GOT3 (cell line): ENCODE measurements around the gene CNTNAP2.

ENCODE experiments used
- DNase-seq: peaks from one replicate; lab custom pipeline; 2025; ENCODE audit warnings: mixed read lengths; lab: John Stamatoyannopoulos, UW

The CNTNAP2 gene

DNA sequence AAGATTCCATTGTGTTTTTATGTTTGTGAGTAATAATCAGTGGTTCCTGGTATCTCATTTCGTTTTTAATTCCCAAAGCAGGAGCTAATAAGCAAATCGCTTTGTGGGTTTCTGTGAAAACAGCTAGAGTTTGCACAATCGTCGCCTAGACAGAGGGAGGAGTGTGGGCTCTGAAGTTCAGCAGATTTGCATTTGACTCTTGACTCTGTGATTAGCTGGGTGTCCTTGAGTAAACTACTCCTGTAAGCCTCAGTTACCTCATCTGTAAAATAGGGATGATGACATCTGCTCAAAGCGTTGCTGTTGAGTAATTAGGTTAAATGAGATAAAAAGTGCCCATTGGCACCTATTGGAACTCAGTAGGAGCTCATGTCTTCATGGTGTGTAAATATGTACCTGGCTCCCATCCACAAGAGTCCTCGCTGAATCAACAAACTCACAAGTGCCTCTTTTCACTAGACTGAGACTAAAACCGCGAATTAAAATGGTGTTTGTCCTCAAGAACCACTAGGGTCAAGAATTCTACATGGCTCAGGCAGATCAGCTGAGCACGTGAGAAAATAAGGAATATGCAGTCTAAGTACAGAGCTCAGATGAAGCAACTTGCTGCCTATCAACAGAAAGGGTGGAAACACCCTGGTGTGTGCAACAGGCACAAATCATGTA lies 2088.2 kb downstream of the CNTNAP2 start:
- DNase-seq, result no peak

DNA sequence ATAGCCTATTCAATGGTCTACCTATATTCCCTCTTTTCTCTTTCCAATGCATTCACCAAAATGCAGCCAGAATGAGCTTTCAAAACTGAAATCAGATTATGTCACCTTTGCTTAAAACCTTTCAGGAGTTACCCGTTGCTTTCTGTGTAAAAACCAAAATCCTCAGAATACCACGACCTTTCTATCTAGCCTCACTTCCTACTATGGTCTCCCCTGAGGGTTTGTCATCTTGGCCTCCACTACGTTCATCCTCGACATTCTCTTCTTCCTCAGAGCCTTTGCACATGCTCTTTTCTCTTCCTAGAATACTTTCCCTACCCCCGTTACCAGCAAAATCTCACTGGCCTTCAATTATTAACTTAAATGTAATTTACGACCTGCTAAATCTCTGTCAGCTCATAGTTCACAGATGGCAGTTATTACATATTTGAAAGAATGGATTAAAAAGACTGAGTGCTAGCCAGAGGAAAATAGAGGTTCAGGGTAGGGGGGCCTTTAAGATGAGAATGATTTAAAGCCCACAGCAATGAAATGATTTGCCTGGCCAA lies 2093.1 kb downstream of the CNTNAP2 start:
- DNase-seq, result no peak

DNA sequence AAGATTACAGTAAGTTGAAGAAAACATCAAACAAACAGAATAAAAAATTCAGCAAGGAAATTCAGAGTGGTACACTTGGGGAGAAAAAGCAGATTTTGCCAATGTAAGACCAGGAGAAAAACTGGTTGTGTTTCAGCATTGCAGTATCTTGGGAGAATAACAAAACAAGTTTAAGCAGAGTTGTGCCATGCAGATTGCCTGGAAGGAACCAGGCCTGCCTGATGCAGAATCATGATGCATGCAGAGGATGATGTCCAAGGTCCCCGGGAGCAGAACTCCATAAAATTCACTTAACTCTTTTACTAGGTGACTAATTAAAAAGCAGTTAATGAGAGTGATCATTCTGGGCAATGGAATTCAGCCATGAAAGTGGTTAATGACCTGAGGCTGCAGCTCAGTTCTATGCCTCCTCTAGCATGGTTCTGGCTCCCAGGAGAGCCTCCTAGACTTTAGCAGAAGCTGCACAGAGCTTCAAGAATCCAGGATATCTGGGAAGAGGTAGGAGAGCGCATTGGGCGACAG lies 2094.3 kb downstream of the CNTNAP2 start:
- no peak for DNase-seq

DNA sequence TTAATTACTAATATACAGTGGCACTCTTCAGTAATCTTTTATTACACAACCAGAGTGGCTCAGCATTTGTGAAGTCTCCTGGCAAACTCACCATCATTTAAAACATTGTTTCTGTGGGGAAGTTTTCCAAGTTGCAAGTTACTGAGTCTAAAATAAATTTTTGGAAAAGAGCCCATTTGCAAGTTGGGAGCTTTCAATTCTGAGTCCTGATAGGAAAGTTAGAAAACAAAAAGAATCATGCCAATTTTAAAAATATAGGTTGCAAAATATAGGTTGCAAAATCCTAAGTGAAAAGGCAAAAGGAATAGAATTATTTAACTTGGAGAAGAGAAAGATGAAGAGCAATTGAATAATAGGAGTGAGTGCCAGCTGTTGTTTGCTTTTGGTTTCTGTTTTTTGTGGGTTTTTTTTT lies 2095.1 kb downstream of the CNTNAP2 start:
- DNase-seq, result no peak

DNA sequence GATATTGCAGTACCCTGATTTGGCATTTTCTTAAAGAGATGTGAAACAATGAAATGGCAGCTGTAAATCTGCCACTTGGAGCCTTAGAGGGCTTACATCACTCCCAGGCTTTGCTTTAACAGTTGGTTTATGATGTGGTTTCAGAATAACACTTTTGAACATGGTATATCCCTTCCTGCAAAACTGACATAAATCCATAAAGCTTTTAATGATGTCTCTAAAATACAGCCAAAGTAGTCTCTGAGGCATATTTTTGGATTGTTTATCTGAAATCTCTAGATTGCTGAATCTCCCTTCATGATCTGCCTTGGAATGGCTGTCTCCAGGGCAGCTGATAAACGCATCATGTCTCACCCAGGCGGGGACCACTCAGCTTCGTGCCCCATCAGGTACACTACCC lies 2096.1 kb downstream of the CNTNAP2 start:
- no peak for DNase-seq

DNA sequence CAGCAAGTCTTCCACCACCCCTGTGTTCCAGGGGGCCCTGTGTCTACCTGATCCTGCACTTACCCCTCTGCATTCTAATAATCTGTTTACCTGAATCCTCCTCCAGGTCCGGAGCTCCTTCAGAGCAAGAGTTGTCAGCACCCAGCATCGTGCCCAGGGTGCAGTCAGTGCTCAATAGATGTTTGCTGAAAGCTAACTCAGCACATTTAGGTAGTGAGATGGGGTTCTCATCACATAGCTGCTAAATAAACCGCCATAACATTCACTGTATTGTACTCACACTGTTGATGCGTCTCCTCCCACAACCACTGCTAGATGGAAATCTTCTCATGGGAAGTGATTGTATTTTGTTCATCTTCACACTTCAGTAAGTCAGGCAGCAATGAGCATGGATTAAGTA lies 2097.5 kb downstream of the CNTNAP2 start:
- DNase-seq, result no peak

DNA sequence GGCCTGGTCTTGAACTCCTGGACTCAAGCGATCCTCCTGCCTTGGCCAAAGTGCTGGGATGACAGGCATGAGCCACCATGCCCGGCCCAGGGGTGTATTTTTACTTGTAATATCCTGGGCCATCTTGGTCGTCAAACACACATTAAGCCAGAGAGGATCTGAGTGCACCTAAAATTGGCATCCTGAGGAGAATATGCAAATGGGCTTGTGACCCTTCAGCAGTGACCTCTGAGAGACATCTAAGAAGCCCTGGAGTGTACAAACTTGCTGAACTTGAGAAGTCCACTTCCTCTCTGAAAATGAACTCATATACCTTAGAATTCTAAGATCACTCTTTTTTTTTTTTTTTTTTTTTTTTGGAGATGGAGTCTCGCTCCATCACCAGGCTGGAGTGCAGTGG lies 2102.0 kb downstream of the CNTNAP2 start:
- DNase-seq, result no peak

DNA sequence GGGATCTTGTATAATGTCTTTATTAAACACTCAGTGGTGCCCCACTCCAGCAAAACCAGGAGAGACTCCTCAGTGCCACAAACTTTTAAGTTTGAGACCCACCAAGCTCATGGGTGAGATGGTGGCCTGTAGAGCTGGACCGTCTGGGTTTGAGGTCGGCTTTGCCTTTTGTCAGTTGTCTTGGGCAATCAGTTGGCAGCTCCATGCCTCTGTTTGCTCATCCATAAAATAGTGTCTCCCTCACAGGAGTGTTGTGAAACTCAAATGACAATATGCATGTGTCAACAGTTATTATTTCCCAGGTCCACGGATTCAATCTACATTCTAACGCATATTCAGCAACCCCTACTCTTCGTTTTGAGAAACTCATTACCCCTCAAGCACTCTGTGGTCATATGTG lies 2106.1 kb downstream of the CNTNAP2 start:
- no peak for DNase-seq

DNA sequence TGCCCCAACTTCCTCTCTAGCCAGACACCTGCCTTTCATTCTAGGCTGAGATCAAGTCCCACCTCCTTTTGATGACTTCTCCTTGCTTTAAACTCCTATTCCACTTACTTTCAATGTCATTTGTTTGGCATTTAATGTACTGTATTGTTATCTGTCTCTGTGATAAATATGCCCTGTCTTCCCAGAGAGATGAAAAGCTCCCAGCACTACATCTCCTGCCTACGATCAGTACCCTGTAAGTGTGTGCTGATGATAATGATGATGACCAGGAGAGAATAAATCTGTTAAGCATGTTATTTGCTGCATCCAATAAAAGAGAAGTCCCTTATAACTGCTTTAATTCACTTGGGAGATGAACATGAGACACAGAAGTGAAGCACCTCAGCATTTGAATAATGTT lies 2106.6 kb downstream of the CNTNAP2 start:
- no peak for DNase-seq

DNA sequence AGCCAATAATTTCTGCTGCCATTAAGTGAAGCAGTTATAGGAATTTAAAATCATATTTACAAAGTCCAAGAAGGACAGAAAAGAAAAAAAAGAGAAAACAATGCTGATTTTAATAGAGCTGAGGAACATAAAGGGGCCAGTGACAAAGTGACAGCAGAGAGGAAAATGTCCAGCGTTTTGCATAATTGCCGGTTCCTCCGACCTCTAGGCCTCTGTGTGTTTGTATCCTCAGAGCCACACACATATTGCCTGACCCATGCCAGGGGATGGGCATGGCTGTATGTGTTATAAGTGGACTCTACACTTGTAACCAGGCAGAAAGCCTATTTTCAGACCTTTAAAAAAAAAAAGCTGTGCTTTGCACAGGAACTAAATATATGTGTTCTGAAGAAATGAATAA lies 2107.1 kb downstream of the CNTNAP2 start:
- no peak for DNase-seq

DNA sequence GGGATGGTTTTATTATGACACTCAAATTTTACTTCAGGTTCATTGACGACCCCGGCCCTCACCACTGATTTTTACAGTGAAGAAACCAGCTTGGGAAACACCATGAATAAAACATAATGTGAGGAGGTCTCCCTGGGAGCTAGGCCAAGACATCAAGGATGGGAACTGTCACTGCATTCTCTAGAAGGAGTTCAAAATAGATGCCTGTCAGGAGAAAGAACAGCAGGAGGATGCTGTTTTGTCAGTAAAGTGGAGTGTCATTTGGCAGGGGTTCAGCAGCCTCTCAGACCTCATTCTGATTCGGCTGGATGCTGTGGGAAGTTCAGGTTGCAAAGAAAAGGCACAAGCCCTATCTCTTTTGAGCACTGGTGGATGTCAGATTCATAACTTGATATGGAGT lies 2113.7 kb downstream of the CNTNAP2 start:
- no peak for DNase-seq

DNA sequence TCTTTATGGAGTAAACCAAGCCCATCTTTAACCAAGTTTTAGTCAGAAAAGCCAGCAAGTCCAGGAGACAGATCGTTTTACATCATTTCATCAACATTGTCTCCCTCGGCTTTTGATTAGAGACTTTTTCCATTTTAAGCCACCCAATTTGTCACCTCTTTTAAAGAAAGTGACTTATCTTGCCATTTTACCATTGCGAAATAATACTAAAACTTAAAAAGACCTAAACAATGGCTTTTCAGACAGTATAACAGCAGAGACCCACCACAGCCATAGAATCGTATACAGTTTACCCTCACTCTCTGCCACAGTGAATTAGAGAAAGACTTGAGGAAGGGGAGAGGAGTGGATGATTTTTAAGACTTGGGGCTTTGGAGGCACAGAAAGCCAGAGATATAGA lies 2114.3 kb downstream of the CNTNAP2 start:
- DNase-seq, result no peak

DNA sequence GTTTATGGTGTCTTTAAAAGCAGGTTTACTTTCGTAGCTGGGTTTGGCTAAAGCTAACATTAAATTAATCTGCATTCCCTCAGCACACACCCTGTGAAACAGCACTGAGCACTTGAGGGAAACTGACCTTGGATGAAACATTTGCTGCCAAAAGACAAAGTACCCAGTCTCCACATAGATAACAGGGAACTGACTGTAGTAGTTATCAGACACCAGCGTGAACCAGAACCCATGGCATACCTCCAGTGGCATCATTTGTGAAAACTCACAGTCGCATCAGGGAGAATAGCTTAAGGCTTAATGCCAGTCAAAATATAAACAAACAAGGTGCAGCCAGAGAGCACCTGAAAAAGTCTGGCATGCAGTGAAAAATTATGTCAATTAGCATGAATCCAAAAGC lies 2116.2 kb downstream of the CNTNAP2 start:
- DNase-seq, result no peak

DNA sequence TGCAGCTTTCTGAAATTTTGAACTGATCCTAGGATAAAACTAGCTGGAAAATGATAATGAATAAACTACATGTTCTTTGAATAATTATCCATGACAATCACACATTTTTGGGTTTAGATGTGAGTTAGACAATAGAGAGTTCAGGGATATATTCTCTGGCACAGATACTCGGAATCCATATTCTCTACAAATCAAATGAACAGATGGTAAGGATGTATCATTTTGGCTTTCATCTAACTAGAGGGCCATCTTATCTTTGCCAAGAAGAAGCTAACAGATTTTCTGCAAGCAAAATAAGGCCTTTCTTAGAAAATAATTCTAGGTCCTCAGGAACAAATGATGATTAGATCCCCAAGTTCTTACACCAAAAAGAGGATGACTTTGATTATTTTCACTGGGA lies 2118.1 kb downstream of the CNTNAP2 start:
- DNase-seq, result no peak

DNA sequence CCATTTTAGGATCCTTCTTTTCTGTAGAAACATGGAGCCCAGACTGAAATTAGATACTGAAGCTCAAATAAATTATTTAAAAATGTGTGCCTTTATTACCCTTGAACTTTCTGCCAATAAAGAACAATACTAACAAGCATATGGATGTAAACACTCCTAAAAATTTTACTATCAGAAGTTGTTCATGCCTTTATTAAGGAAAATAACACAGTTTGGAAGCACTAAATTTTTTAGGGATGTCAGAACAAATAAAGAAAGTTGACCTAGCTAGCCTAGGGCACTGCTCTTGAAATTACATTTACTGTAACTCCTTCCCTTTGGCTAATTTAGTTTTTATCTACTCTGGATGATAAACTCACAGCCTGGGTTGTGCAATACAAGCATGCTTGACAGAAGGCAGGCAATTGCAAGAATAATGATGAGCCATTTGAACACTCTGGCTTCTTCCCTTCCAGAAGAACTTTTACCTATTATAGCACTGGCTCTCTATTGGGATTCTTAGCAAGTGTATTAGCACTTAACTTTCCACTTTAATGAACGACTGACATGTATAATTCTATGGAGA lies 2122.2 kb downstream of the CNTNAP2 start:
- DNase-seq, result no peak

DNA sequence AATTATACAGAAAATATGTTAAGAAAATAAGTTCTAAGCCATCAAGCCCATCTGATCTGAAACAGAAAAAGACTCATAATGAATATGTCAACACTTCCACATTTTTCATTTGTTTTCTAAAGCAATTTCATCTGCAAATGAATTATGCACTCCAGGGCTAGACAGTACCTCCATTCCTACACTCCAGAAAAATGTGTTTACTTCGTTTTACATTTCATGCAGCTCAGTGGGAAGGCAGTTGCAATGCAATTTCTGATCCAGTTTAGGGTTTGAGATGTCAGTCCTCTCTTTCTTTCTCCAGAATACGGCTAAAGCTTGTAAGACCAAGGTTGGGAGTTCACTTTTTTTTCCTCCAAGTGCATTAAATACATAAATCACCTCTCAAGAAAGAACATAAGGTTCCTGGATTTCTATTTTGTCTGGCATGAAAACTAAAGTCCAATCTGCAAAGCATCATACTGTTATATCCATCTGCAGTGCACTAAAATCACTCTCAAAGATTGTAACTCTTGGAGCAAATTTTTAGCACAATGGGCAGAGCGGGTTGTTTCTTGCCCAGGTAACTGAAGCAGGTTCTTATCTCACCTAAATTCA lies 2125.2 kb downstream of the CNTNAP2 start:
- no peak for DNase-seq

DNA sequence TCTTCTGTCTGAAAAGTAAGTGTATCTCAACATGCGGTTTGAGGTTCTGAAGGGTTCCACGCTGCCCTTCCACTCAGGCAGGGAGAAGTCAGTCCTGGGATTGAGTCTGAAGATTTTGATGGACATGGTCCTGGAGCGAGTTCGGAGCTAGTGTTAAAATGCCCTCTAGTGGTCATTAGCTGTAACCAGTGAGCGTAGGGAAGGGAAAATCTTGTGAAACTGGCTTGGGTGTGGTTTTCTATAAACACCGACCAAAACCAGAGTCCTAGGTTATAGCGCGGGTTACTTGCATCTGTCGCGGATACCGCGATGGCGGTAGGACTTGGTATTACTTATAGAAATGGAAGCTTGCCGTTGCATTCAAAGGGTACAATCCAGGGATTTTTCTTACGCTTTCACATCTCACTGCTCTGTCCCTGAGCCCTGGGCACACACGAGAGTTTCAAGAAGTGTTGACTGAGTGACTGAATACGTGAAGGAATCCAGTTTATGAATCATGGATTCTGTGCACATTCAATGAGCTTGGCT lies 2125.8 kb downstream of the CNTNAP2 start:
- no peak for DNase-seq

DNA sequence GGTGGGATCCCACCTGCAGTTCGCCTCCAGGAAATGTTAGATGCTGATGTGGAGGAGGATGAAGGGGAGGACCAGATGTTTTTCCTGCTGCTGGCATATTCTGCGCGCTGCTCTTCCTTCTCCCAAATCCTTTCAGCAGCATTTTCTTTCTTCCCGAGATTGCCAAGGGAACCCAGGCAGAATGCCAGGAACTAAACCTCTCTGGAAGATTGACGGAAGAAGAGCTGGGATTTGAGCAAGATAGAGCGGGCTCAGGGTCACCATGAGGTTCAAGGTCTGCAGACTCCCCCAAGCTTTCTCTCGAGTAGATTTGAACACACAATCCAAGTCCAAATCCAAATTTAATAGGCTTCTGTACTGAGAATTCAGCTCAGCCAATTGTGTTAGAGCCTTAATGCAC lies 2128.8 kb downstream of the CNTNAP2 start:
- no peak for DNase-seq

DNA sequence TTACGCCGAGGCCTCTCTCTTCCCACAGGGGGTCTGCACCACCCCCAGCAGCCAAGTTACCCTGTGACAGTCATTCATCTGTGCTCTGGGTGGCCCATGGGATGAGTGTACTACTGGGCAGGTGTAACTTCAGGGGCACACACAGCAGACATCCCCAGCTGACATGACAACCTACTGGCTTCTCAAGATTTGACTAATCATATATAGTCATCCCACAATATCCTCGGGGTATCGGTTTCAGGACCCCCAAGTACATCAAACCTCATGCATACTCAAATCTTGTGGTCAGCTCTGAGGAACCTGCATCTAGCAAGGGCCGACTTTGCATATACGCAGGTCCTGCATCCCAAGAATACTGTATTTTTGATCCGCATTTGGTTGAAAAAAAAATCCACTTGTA lies 2137.0 kb downstream of the CNTNAP2 start:
- no peak for DNase-seq

DNA sequence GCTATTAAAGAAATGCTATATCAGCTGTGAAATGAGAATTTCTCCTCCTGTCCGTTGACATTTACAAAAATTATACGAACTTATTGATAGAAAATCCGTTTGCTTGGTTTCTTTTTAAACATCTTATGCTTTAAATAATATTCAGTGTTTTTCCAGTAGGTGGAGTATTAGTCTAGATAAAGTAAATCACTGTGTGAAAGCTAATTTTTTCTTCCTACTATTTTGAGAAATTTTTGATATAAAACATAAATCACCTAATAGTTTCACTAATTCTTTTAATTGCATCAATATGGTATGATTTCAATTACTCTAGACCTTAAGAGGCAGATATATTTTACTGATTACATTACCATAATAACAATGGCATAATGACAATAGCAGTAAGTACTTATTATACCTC lies 2138.7 kb downstream of the CNTNAP2 start:
- no peak for DNase-seq

DNA sequence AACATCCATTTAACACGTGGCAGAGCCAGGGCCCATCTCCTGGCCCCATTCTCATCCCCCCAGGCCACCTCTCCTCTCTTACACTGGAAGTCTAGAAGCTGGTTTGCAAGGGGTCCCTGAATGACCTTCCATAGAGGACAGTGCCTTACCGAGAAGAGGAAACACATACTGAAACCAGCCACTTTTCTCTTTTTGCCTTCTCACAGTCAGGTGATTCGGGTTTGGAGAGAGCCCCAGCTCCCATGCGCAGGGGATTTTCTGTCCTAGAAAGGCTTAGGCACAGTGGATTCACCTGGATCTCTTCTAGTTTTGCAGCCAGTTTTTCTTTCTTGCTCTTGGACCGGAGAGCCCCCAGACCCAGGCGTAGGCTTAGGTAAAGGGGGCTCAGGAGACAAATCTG lies 2139.8 kb downstream of the CNTNAP2 start:
- DNase-seq, result no peak

DNA sequence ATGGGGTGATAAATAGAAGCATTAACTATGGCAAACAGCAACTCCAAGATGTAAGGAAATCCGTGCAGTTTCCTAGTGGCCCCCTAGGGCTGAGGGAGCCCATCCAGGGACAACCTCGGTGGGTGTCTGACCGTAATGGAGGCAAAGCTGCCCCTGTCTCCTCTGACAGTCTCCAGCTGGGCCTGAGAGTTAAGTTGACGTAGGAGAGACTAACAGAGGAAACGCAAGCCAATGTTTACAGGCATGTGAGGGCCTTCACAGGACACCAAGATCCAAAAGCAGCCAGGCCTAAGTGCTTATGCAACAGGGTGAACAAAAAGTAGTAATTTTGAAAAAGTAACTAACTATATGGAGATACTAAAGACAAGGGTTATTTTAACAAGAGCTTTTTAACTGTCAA lies 2144.0 kb downstream of the CNTNAP2 start:
- no peak for DNase-seq

DNA sequence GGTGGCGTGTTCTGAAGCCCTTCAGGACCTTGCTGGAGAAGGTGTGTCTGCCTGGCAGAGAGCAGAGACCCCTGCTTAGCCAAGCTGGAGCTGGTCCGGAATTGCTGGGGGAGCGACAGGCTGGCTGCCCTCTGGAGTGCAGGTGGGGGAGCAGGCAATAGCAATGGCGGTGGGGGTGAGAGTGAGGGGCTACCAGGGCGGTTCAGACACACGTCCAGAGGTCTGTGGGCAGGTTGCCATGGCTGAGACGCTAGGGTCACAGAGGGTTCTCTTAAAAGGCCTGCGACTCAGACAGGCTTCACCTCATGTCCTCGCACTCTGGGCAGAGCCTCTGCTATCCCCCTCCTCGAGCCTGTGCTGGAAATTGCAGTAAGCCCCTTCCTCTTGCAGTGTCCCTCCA lies 2144.9 kb downstream of the CNTNAP2 start:
- no peak for DNase-seq
